ENCODE data around the gene INPP4A.

INPP4A gene

DNA sequence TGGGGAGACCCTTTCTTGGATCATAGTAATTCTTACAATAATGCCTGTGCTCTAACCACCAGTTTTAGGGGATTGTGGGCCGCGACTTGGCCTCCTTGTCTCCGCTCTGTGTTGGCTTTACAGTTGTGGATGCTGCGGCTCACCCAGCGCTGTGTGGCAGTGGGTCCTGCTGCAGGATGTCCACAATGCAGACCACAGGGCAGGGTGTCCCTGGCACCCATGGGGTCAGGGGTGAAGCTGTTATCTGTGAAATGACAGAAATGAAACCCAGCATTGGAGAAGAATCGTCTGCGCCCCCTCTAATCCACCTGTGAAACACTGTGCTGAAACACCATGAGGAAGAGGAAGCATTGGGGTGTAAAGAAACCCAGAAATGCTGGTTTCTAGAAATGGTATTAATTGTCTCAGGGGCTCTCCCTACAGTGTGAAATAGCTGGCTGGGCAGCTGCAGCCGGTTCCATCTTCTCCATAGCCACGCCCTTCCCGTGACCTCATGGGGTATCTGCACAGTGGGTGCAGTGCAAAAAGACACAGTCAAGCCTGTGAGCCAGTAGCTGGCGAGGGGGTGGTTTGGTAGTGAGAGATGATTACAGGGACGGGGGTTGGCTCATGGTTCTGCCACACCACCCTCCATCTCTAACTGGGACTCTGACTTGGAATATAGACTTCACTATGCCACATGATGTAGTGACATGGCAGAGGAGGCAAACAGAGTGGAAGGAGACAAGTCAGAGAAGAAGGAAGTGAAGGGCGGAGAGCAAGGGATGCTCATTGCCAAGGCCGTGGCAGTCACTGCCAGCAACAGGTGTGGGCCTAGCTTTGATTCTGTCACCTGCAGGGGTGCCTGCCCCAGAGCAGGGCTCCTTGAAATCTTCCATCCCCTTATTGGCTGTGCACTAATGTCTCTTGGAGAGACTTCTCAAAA, 16.2 kb downstream of the INPP4A start:
- no peak overlapping the region for H3K4me3 ChIP-seq (ENCODE audit: low read depth, low read length)
- TF ChIP-seq CTCF (IDR thresholded peaks at IDR 0.05; ENCODE audit: borderline replicate concordance, insufficient read depth, low read depth, low read length), result no peak

- no peak for TF ChIP-seq CTCF (IDR thresholded peaks at IDR 0.05; ENCODE audit: borderline replicate concordance, insufficient read depth, low read depth, low read length)
Measured at GRCh38 chr2:98461498-98462049, 16.9 kb downstream of the INPP4A start.

DNA sequence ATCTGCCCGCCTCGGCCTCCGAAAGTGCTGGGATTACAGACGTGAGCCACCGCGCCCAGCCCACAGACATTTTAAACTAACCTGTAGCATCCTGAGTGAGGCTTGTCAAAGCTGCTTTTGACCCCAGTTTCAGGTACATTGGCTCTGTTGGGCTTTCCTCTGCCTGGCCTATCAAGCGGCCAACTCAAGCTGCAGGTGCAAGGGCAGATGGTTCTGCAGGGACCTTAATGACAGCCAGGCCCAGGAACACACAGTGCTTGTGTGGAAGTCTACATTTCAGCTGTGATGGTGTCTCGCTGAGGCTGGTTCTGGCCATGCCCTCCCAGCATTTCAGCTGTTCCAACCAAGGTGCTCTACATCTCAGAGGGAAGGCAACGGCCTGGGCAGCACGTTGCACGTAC, 18.4 kb downstream of the INPP4A start:
- H3K4me3 ChIP-seq (ENCODE audit: low read depth, low read length), result no peak overlapping the region

More at GRCh38 chr2:98461498-98462049, 16.9 kb downstream of the INPP4A start:
- H3K4me3 ChIP-seq (ENCODE audit: low read depth, low read length), result no peak overlapping the region

DNA sequence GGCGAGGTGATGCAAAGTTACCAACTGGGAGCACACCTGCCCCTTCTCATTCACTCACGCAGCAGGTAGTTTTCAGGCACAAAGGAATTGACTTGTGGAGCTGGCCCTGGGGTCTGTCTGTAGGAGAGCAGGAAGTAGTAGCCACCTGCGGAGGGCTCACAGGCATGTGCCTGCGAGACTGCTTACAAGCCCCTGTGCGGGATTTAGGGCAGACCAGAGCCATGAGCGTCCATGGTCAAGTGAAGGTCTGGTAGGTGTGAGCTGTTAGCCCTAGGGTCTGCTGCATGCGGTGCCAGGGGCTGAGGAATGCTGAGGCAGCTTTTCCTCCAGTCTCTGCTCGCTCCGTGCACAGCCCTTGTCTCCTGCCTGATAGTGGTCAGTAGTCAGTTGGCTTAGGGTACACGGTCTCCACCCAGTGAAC, 18.9 kb downstream of the INPP4A start:
- H3K4me3 ChIP-seq (ENCODE audit: low read depth, low read length), result peak overlapping the region; percentile 8
- no peak for TF ChIP-seq CTCF (IDR thresholded peaks at IDR 0.05; ENCODE audit: borderline replicate concordance, insufficient read depth, low read depth, low read length)

More for the DNA sequence above, 18.4 kb downstream of the INPP4A start:
- no peak for TF ChIP-seq CTCF (IDR thresholded peaks at IDR 0.05; ENCODE audit: borderline replicate concordance, insufficient read depth, low read depth, low read length)

GRCh38 chr2:98463988-98464771, 19.5 kb downstream of the INPP4A start:
- no peak for TF ChIP-seq CTCF (IDR thresholded peaks at IDR 0.05; ENCODE audit: borderline replicate concordance, insufficient read depth, low read depth, low read length)
- H3K4me3 ChIP-seq (ENCODE audit: low read depth, low read length), result no peak overlapping the region

DNA sequence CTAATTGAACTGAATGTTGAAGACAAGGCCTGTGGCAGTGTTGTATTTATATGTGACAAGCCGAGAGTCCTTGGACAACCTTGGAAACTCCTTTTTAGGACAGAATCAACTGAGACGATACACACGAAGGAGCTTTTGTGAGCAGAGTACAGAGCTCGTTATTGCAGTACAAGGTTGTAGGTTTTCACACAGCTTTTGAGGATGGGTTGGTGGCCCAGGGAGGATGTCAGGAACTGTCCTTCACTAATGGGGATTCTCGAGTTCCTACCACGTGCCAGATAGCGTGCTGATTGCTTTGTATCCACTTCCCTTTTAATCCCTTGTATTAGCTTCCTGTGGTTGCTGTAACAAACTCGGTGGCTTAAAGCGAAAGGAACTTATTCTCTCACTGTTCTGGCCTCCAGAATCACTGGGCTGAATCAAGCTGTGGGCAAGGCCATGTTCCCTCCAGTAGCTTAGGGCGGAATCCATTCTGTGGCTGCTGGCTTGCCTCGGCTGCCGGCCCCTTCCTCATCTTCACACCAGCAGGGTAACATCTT, 20.2 kb downstream of the INPP4A start:
- no peak for TF ChIP-seq CTCF (IDR thresholded peaks at IDR 0.05; ENCODE audit: borderline replicate concordance, insufficient read depth, low read depth, low read length)
- no peak overlapping the region for H3K4me3 ChIP-seq (ENCODE audit: low read depth, low read length)

Measured in GM12875 (cell line).